NOMO-1 treated with DMSO at 0.1 percent for 48 hours (cell line): ENCODE results near the gene E2F1.

Source experiments
- DNase-seq: peaks from one replicate; lab custom pipeline; 2025; ENCODE audit not compliant: unreplicated experiment; lab: John Stamatoyannopoulos, UW

The E2F1 gene

GRCh38 chr20:33687993-33688937 is 2.1 kb upstream of the E2F1 start:
- DNase-seq = no peak

GRCh38 chr20:33687370-33687915 is 1.3 kb upstream of the E2F1 start:
- DNase-seq = peak; percentile 95

GRCh38 chr20:33686984-33687366 is 790 bp upstream of the E2F1 start:
- no peak for DNase-seq

DNA sequence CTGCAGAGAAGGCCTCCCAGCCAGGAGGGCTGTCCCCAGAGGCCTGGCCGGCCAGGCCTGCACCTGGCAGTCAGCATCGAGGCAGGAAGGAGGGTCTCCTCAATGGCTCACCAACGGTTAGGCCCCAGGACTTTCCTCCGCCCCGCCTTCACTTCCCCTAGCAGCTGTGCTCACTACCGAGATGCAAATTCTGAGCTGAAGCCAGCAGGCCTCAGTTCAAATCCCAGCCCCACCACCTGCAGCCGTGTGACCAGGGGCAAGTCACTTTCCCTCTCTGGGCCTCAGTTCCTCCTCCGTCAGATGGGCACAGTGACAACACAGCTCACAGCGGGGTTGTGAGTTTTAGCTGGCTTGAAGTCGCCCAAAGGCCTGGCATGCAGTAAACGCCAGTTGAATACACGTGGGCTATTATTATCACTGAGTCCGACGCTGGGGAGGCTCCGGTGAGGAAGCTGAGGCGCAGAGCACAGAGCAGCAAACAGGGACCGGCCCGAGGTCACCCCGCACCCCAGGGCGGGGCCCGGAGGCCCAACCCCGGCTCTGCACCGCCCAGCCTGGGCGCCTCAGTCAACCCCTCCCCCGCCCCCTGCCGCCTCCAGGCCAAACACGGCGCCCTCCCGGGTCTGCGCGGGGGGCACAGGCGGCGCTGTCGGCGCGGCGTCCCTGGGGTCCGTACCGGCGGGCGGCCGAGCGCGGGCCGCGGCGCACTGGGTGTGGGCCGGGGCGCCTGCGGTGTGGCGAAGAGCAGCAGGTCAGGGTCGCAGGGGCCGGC is 671 bp downstream of the E2F1 start:
- peak; percentile 31 for DNase-seq

GRCh38 chr20:33684533-33685327 is 1.5 kb downstream of the E2F1 start:
- DNase-seq = no peak

DNA sequence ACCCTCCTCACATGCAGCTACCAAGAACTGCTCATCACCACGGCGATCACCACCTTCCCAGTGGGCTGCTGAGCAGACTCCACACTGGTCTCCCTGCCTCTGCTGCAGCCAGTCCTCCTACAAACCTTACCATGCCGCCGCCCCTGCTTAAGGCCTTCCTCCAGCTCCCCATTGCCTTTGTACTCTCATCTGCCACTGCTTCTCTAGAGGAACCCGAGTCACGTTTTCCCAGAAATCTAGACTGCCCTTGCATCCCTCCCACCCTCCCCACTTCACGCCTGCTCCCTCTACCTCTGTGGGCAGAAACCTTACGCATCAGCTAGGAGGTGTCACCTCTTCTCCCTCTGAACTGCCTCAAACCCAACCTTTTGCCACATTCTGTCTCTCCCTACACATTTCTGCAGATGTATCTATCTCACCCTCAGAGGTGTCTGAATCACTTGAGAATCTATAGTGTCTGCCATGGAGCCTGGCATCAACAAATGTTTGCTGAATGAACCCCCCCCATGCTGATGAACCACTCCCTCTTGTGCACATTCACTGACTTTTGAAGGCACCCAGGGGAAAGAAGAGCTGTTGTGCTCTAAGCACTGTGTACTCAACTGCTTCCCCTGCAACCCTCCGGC is 4.3 kb downstream of the E2F1 start:
- DNase-seq = no peak

DNA sequence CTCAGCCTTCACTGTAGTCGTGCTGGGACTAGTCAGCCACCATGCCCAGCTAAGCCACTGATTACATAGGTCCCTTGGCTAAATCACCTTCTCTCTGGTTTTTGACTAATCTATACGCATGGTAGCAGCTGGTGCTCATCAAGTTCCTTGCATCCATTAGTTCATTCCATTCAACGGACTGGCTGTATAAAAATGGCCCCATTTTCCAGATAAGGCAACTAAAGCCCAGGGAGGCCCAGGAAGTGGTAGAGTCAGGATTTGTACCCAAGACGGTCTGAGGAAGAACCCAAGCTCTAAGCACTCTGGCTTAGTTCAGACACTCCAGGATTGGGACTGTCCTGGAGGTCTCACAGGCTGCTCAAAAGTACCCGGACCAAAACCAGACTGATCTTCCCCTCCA is 4.9 kb downstream of the E2F1 start:
- no peak for DNase-seq

GRCh38 chr20:33680686-33681085 is 5.5 kb downstream of the E2F1 start:
- no peak for DNase-seq

GRCh38 chr20:33679758-33680485 is 6.3 kb downstream of the E2F1 start:
- no peak for DNase-seq

GRCh38 chr20:33677991-33678702 is 8.0 kb downstream of the E2F1 start:
- no peak for DNase-seq

GRCh38 chr20:33676652-33677645 is 9.2 kb downstream of the E2F1 start:
- DNase-seq = no peak

GRCh38 chr20:33676121-33676520 is 10.1 kb downstream of the E2F1 start:
- DNase-seq = no peak

- DNase-seq = no peak
Observed at GRCh38 chr20:33675136-33675959, 10.8 kb downstream of the E2F1 start.

- peak; percentile 29 for DNase-seq
Observed at GRCh38 chr20:33674294-33675135, 11.7 kb downstream of the E2F1 start, which contains the start of gene NECAB3. NECAB3 (minus strand) TSS chr20:33674428; CDS start chr20:33674352, 76 bp downstream.

DNA sequence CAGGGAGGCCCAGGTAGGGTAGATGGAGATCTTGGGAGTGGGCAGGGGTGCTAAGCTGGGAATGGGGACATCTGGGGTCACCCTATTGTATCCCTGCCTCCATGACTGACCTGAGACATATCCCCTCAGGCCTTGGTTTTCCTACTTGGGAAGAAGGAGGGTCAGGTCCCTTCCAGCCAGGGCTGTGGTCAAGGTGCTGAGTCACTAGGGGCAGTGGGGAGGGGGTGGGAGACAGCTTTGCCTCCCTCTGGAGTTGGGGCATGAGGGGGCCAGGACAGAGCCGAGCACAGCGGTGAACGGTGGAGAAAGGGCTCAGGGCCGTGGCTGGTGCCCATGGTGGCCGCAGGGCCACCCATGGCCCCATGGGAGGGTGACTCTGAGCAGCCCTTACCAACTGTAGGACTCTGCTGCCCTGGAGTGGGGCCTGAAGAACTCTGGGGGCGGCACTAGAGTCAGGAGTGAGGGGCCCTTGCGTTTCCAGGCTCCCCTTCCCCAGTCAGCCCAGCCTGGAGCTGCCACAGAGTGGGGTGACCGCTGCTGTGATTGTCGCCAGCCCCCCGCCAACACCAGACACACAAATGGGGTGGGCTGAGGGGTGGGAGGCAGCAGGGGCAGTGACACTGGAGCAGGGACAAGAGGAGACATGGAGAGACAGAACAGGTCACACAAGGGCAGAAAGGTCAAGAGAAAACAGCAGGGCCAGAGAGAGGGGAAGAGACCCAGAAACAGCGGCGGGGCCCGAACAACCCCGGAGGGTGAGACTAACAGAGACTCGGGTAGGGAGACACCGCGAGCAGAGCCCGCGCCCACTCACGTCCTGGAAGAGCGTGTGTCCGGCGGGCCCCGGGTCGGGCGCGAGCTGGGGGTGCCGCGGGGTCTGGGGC is 12.5 kb downstream of the E2F1 start:
- DNase-seq = peak; percentile 29
